ENCODE measurements around the gene DYSF.

The DYSF gene

GRCh38 chr2:71614976-71615766 is 161.8 kb downstream of the DYSF start:
- no peak for DNase-seq (ENCODE audit: low read depth in 2 of 2)

DNA sequence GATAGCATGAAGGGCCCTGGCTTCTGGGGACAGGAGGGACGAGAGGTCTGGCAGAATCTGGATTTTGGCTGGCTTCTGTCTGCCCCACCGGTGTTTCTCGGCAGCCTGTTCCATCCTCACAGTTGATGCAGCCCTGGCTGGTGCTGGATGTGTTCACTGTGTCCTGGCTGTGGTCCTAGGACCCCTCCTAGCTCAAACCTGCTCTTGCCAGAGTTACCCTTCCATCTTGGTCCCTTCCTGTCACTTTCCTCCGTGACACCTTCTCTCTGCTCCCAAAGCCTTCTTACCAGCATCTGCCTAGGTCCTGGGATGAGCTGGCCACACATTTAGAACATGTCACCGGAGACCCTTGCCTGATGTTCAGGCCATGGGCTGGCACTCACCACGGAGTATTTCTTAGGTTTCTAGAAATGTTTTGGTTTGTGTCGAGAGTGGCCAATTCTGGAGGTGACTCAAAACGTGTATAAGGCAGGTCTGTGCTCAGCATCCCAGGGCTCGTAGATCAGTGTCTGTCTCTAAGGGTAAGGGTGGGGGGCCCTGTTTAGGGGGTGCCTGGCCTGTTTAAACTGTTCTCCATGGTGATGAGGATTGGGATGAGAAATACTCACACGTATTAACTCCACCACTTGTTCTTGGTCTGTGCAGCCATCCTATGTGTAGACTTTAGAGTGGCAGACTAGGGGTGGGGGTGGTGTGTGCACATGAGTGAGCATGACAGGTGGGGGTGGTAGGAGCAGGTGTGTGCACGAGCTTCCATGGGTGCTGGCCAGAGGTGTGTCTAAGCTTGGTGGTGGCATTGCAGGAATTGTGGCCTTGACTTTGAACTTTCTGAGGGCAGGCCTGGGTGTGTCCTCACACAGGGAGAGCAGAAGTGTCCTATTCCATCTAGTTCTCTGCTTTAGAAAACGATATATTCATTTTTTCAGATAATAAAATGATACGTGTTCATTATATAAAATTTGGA is 162.7 kb downstream of the DYSF start:
- DNase-seq (ENCODE audit: low read depth in 2 of 2) = no peak

GRCh38 chr2:71617266-71617665 is 163.9 kb downstream of the DYSF start:
- no peak for DNase-seq (ENCODE audit: low read depth in 2 of 2)

GRCh38 chr2:71618327-71619113 is 165.2 kb downstream of the DYSF start:
- DNase-seq (ENCODE audit: low read depth in 2 of 2) = no peak

- DNase-seq (ENCODE audit: low read depth in 2 of 2) = no peak
Measured at GRCh38 chr2:71619230-71619741, 165.9 kb downstream of the DYSF start.

- DNase-seq (ENCODE audit: low read depth in 2 of 2) = no peak
Measured at GRCh38 chr2:71620116-71620515, 166.8 kb downstream of the DYSF start.

DNA sequence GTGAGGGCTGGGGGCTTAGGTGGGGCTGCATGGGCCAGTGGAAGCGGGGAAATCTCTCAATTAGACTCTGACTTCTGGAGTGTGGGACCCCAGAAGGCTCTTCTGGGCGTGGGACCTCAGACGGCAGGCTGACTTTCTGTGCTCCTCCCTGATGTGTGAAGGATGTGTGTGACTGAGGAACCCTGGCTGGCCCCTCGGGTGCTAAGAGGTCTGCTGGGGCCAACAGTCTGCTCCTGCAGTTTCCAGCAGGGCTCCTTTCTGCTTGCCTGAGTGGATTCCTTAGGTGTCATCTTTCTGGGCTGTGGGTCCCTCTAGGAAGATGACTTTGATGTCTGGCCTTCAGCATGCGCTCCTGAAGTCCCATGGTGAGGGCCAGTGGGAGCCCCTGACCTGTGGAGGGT is 167.5 kb downstream of the DYSF start:
- DNase-seq (ENCODE audit: low read depth in 2 of 2) = no peak

GRCh38 chr2:71629273-71629672 is 175.9 kb downstream of the DYSF start:
- no peak for DNase-seq (ENCODE audit: low read depth in 2 of 2)

- DNase-seq (ENCODE audit: low read depth in 2 of 2) = no peak
Measured at GRCh38 chr2:71629771-71630453, 176.6 kb downstream of the DYSF start.

DNA sequence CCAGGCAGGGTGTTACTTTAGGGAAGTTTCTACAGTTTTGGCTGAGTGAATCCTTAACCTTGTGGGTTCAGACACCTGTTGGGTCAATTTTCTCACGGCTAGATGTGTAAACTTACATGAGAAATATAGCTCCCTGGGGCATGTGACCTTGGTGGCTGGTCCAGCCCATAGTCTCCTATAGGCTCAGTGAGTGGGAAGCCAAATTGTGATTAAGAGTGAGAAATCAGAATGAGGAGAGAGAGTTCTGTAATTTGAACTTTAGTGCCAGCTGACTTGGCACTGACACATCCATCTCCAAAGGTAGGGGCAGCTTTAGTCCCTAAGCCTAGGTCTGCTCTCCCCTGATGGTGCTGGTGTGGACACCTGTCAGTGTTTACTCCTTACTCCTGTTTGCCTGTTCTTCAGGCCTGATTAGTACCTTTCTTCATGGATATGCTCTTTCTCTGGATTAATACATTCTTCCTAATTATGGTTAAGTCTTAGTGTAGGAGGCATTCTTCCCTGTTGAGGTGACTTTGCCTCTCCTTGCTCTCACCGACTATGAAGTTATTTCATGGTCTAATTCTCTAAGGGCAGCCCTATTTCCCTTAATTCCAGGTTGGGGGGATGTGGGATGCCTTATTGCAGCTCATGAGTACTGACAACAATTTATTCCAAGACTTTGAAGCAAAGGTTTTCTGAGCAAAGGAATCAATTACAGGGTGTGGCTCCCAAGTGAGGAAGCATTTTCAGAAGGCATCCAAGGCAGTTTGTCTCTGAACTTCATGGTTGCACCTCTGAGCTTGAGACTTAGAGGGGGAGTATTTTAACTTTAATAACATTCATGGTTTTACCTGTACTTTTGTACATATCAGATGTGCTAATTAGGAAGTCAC is 177.3 kb downstream of the DYSF start:
- no peak for DNase-seq (ENCODE audit: low read depth in 2 of 2)

DNA sequence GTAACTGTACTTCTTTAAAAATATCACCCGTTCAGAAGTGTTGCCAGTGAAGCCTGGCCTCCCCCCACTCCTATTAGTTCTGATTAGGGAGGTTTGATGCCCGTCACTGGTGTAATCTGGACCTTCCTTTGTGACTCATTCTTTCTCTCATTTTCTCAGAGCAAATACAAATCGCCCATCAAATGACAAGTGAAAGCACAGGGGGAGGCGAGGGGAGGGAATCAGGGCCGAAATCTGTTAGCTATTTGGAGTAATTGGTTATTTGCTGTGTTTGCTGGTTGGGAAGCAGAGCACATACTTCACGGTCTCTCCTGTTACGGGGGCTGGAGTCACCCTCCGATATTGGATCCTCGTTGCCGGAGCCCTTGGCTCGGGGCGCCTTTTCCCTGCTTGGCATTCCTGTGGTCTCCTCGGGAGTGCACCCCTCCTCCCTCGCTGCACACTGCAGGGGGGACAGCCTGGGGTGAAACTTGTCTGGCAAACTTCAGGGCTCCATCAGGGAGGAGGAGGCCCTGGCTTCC is 178.1 kb downstream of the DYSF start:
- no peak for DNase-seq (ENCODE audit: low read depth in 2 of 2)

- no peak for DNase-seq (ENCODE audit: low read depth in 2 of 2)
Measured at GRCh38 chr2:71633086-71633485, 179.7 kb downstream of the DYSF start.

DNA sequence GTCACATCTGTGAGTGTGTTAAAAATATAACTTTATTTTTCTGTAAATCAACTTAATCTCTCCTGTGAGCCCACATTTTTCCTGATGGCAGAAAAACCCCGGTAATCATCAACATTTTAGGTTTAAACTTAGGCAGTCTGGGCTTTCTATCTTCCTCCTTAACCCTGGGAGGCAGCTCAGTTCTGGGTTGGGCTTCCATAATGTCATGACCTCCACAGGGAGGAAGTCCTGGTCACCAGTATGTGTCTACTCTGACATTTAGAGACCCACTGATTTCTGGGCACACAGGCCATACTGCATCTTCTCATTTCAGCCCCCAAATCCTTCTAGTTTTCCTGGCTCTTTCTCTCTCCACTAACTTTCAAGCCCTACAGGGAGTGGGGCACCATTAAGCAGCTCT is 181.2 kb downstream of the DYSF start:
- DNase-seq (ENCODE audit: low read depth in 2 of 2) = no peak

DNA sequence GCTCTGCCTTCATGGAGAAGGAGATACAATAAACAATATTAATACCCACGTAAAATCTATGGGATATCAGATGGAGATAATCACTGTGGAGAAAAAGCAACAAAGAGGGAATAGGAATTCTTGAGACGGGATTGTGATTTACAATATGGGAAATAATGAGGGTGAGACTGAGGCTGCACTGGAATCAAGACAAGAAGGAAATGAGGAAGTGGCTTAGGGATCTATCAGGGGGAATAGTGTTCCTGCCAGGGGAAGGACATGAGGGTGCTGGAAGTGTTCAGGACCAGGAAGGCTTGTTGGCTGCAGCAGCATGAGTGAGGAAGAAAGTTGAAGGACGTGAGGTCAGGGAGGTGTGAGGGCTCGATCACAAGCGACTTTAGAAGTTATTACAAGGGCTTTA is 182.4 kb downstream of the DYSF start:
- no peak for DNase-seq (ENCODE audit: low read depth in 2 of 2)

DNA sequence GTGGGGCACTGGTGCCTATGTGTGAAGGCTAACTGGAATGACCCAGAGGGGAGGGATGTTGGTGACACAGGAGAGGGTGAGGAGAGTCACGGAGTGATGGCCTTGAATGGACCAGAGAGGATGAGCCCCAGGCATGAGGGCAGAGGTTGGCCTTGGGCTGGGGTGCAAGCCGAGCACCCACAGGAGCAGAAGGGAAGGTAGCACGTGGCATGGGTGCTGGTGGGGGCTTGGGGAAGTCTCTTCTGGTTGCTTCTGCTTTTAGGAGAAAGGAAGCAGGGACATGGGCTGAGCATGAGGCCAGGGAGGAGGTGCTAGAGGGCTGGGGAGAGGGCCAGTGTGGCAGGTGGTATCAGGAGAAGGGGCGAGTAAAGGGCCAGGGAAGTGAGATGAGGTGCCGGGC is 183.8 kb downstream of the DYSF start:
- no peak for DNase-seq (ENCODE audit: low read depth in 2 of 2)

GRCh38 chr2:71637736-71638135 is 184.4 kb downstream of the DYSF start:
- DNase-seq (ENCODE audit: low read depth in 2 of 2) = no peak

DNA sequence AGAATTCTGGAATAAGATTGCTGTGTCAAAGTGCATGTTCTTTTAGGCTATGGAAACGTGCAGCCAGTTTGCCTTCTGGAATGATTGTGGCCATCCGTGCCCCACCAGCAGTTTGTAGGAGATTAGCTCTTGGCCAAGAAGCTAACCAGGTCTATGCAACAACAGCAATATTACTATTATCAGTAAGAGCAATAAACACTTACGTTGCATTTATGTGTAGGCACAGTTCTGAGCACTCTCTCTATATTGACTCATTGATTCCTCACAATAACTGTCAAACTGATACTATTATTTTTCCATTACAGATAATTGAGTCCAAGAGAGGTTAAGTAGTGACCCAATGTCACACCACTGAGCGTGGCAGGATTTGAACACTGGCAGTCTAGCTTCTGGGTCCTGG is 186.4 kb downstream of the DYSF start:
- DNase-seq (ENCODE audit: low read depth in 2 of 2) = no peak

DNA sequence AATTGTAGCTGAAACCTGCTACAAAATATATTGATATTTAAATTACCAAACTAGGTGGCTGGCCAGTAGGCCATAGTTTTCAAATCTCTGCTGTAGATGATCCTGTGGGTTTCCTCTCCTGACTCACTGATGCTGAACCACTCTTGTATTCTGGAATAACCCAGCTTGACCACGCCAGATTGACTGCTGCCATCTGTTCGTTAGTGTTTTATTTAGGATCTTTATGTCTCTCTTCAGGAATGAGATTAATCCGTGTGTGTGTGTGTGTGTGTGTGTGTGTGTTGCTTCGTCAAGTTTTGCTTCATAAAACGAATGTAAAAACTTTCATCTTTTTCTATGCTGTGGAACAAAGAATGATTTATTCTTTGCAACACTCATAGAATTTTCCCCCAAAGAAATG is 187.1 kb downstream of the DYSF start:
- no peak for DNase-seq (ENCODE audit: low read depth in 2 of 2)

- DNase-seq (ENCODE audit: low read depth in 2 of 2) = no peak
Measured at GRCh38 chr2:71643674-71644357, 190.5 kb downstream of the DYSF start.
